Memory B cell (primary cell): ENCODE data around the gene LRRC4C.

ENCODE experiments used
- ATAC-seq: fragments of 150-1000 bp; cut with Tn5 transposase; 2 replicates; pipeline ENCODE4 v1.10.0; 2021; ENCODE audit warnings: low read depth, mild to moderate bottlenecking, moderate library complexity
- DNase-seq, 2 donors: peaks; one replicate each; pipeline ENCODE4 v3.0.0; 2022; ENCODE audit warnings: low spot score in 2 of 2
- H3K27ac Mint-ChIP-seq: one replicate; pipeline ENCODE4 v1.8.0; 2022; ENCODE audit warnings: mild to moderate bottlenecking, moderate library complexity, mixed read lengths
- H3K27me3 Mint-ChIP-seq: one replicate; pipeline ENCODE4 v1.8.0; 2022; ENCODE audit warnings: mixed read lengths
- H3K36me3 Mint-ChIP-seq: one replicate; pipeline ENCODE4 v1.8.0; 2022; ENCODE audit warnings: mild to moderate bottlenecking, mixed read lengths
- H3K4me1 Mint-ChIP-seq: one replicate; pipeline ENCODE4 v1.8.0; 2022; ENCODE audit warnings: mixed read lengths
- H3K4me3 Mint-ChIP-seq: one replicate; pipeline ENCODE4 v1.8.0; 2022; ENCODE audit warnings: mild to moderate bottlenecking, moderate library complexity, mixed read lengths
- H3K9me3 Mint-ChIP-seq: one replicate; pipeline ENCODE4 v1.8.0; 2022; ENCODE audit warnings: mixed read lengths

Gene LRRC4C

DNA sequence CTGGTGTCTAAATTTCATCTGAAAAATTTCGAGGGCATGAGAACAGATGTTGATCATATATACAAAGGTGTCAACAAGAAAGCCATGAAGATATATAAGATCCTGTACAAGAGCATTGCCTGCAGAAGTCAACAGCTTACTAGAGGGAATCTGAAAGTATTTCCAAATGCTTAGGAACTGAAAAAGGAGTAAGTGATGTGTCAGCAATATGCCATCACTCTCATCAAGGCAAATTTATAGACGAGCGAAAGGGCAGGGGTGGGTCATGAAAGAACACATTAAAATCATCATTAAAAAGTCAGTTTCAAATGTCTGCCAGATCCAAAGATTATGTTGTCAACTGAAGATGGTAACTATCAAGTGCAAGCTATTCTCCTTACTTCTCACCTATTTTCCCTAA lies 1299.0 kb downstream of the LRRC4C start:
- H3K27ac Mint-ChIP-seq: no peak overlapping the region
- no peak overlapping the region for H3K4me3 Mint-ChIP-seq
- H3K36me3 Mint-ChIP-seq: no peaks in the 10 kb centered on the region
- DNase-seq: no peak
- no peaks in the 10 kb centered on the region for H3K27me3 Mint-ChIP-seq
- no peak for ATAC-seq
- peaks cover 13% of the 10 kb centered on the region for H3K9me3 Mint-ChIP-seq
- no peaks in the 10 kb centered on the region for H3K4me1 Mint-ChIP-seq

DNA sequence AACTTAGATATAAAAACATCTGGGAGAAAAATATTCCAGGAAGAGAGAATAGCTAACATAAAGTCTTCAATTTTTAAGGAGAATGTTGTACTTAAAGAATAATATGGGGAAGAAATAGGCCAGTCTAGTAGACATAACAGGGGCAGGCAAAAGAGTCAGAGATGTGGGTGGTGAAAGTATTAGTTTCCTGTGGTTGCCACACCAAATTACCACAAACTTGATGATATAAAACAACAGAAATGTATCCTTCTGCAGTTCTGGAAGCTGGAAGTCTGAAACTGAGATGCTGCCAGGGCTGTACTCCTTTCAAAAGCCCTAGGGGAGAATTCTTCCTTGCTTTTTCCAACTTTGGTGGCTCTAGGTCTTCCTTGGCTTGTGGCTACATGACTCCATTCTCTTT lies 1309.7 kb downstream of the LRRC4C start:
- Mint-ChIP-seq H3K4me1 (no peaks in the 10 kb centered on the region), H3K4me3 (no peak overlapping the region), H3K27me3 (no peaks in the 10 kb centered on the region), H3K36me3 (no peaks in the 10 kb centered on the region), H3K27ac (no peak overlapping the region), H3K9me3 (peaks cover 4% of the 10 kb centered on the region)
- DNase-seq: no peak
- no peak for ATAC-seq

DNA sequence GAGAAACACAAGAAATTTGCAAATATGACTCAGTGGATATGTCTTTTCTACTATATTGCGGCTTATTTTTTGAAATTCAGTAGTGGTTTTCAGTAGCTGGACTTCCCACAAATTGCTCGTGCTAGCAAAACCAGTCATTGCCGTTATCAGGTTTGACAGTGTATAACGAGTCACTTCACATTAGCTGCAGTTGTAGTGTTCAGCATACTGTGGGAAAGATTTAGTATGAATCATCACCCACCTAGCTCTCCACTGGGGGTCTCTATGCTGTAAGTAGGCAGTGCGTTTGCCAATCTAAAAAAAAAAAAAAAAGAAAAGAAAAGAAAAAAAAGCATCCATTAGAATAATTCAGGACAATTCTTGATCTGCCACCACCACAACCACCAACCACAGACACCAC lies 1318.9 kb downstream of the LRRC4C start:
- Mint-ChIP-seq H3K4me1 (no peaks in the 10 kb centered on the region), H3K9me3 (peaks cover 9% of the 10 kb centered on the region), H3K36me3 (no peaks in the 10 kb centered on the region), H3K27me3 (no peaks in the 10 kb centered on the region), H3K27ac (no peak overlapping the region), H3K4me3 (no peak overlapping the region)
- no peak for DNase-seq
- ATAC-seq: no peak

DNA sequence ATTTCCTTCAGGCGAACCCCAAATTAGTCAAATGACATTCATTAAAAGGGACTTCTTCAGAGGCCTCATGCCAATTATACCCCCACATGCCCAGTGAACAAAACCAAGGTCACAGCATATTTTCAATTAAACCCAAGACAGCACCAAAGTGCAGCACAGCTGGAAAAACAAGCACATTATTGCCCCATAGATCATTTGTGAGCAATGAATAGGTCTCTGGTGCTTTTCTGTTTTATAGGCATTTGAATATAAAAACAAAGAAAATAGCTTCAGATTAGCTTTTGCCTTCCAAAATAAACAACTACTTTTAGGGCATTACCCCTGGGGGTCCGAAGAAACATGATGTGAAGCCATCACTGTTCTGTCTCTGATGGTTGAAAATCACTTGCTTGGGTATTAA lies 1319.9 kb downstream of the LRRC4C start:
- DNase-seq: no peak
- H3K27ac Mint-ChIP-seq: no peak overlapping the region
- no peak overlapping the region for H3K4me3 Mint-ChIP-seq
- H3K9me3 Mint-ChIP-seq: peaks cover 9% of the 10 kb centered on the region
- no peaks in the 10 kb centered on the region for H3K36me3 Mint-ChIP-seq
- no peaks in the 10 kb centered on the region for H3K4me1 Mint-ChIP-seq
- H3K27me3 Mint-ChIP-seq: no peaks in the 10 kb centered on the region
- ATAC-seq: no peak

DNA sequence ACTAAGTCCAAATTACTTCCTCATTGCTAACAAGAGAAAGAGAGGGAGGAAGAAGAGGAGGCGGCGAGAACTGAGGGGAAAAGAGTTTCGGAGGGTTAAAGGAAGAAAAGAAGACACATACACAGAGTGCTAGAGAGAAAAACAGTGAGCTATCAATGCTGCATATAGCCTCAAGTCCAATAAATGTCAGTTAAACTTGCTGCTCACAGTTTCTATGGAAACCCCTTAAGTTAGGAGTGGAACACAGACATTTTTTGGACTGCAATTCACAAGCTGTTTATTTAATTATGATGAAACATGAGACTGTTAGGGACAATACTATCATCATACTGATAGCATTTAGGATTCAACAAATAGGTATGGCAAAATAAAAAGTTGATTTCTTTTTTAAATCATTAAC lies 1320.4 kb downstream of the LRRC4C start:
- Mint-ChIP-seq H3K4me3 (no peak overlapping the region), H3K4me1 (no peaks in the 10 kb centered on the region), H3K36me3 (no peaks in the 10 kb centered on the region), H3K27ac (no peak overlapping the region), H3K27me3 (no peaks in the 10 kb centered on the region), H3K9me3 (peaks cover 9% of the 10 kb centered on the region)
- no peak for DNase-seq
- no peak for ATAC-seq

DNA sequence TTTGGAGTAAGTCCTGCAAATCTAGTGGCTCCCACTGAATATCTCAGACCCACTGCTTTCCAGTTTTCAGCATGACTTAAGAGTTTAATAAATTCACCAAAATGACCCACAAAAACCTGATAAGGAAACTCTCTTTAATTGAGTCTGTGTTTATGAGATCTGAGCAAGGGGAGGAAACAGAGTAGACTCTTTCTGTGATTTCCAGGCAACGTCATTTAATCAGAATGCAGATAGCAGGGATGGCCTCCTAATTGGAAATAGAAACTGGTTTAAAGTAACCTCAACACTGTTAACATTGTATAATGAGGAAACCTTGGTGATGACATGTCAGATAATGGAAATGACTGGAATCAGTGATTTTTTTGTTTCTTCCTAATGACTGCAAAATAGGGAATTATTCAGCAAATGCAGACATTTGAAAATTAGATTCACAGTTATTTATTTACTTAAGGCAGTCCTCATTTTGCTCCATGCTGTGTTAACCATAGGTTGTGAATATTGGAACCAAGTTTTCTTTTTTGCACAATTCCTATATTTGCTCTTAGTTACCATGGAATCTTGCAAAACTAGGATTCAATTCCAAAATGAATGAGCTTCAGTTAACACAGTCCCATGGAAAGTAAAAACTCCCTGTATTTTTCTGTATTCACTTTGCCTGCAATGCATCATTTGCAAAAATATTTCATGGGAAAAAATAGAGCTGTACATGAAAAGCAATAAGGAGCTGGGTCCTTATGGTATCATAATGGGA lies 1324.5 kb downstream of the LRRC4C start:
- no peaks in the 10 kb centered on the region for H3K36me3 Mint-ChIP-seq
- H3K9me3 Mint-ChIP-seq: peaks cover 4% of the 10 kb centered on the region
- no peak overlapping the region for H3K4me3 Mint-ChIP-seq
- H3K27ac Mint-ChIP-seq: no peak overlapping the region
- H3K4me1 Mint-ChIP-seq: no peaks in the 10 kb centered on the region
- no peaks in the 10 kb centered on the region for H3K27me3 Mint-ChIP-seq
- ATAC-seq (no peak), DNase-seq (no peak)

DNA sequence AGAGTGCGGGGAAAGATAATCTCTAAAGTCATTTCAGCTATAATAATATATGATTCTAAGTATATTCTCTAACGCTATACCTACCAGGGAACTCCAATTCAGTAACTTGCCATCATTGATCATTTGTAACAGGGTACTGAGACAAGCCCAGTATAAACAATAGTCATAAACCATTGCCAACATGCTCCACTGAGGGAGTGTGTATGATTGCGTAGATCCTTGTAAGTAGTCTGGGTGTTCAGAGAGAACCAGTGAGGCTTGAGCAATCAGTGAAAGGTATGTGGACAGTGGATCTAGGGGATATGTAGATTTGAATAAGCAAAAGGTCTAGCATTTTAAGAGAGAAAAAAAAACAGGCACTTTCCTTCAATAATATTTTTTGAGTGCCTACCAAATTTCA lies 1326.0 kb downstream of the LRRC4C start:
- H3K36me3 Mint-ChIP-seq: no peaks in the 10 kb centered on the region
- H3K4me3 Mint-ChIP-seq: no peak overlapping the region
- no peaks in the 10 kb centered on the region for H3K27me3 Mint-ChIP-seq
- H3K27ac Mint-ChIP-seq: no peak overlapping the region
- ATAC-seq (no peak), DNase-seq (no peak)
- no peaks in the 10 kb centered on the region for H3K4me1 Mint-ChIP-seq
- peaks cover 3% of the 10 kb centered on the region for H3K9me3 Mint-ChIP-seq

DNA sequence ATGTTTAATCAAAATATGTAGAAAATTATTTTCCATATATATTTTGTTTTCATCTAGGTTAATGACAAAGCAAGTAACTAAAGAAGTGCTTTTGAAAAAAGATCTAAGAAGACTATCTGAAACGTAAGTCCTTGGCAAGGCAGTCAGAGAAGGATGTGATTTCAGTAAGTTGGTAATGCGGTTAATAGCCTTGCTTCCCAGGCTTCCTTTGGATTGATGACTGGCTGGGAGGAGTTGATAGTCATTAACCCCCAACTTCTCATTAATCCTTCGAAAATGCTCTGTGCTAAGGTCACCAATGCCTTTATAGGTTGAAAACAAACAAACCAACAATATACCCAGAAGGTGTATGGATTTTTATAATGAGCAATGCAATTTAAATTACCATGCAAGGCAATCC lies 1326.5 kb downstream of the LRRC4C start:
- no peaks in the 10 kb centered on the region for H3K36me3 Mint-ChIP-seq
- H3K4me3 Mint-ChIP-seq: no peak overlapping the region
- DNase-seq: no peak
- no peak for ATAC-seq
- no peak overlapping the region for H3K27ac Mint-ChIP-seq
- H3K9me3 Mint-ChIP-seq: peaks cover 3% of the 10 kb centered on the region
- H3K4me1 Mint-ChIP-seq: no peaks in the 10 kb centered on the region
- no peaks in the 10 kb centered on the region for H3K27me3 Mint-ChIP-seq

DNA sequence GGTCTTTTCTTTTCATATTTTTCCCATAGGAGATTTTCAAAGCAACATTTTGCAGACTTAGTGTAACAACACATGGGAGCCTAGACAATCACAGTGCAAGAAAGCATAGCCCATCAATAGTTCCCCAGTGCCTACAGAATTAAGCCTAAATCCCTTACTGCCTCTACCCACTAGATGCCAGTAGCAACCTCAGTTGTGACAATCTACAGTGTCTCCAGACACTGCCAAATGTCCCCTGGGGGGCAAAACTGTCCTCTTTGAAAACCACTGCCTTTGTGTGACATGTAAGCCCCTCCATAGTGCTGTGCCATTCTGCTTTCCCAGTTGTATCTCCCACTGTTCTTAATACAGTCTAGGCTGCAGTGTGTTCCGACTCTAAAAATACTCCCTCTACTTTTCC lies 1329.0 kb downstream of the LRRC4C start:
- H3K4me1 Mint-ChIP-seq: no peaks in the 10 kb centered on the region
- no peak overlapping the region for H3K27ac Mint-ChIP-seq
- H3K9me3 Mint-ChIP-seq: peaks cover 5% of the 10 kb centered on the region
- DNase-seq (no peak), ATAC-seq (no peak)
- no peaks in the 10 kb centered on the region for H3K36me3 Mint-ChIP-seq
- no peak overlapping the region for H3K4me3 Mint-ChIP-seq
- no peaks in the 10 kb centered on the region for H3K27me3 Mint-ChIP-seq

DNA sequence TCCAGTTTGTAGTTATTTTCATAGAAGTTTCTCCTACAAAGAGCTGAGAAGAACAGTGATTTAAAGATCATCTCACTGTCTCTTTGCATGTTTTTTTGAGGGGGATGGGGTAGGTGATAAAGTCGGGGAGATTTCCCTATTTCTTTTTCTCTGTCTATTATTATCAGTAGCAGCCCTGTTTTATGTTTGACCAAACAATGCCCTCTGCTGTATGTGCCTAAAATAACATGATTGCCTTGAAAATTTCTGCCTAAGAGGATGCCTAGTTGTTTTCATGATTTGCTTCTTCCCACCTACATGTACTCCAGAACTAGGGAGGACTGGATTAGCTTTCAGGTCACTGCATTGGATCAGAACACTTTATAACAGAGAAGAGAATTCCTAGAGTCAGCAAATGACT lies 1330.2 kb downstream of the LRRC4C start:
- ATAC-seq (no peak), DNase-seq (no peak)
- Mint-ChIP-seq H3K27me3 (no peaks in the 10 kb centered on the region), H3K36me3 (no peaks in the 10 kb centered on the region), H3K4me1 (no peaks in the 10 kb centered on the region), H3K9me3 (peaks cover 7% of the 10 kb centered on the region), H3K27ac (no peak overlapping the region), H3K4me3 (no peak overlapping the region)

DNA sequence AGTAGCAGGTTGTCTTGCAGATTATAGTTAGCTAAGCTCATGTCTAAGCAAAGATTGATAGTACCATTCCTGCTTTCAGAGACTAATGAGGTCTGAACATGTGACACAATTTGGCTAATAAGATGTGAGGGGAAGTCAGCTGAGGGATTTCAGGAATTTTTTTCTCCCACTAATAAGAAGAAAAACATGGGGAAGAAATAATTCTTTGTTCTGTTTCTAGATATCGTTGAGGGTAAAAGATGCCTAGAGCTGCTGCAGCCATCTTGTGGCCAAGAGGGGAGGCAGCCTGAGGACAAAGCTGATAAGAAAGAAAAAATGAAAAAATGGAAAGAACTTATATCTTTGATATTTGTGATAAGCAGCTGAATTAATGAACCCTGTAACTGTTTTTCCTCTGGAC lies 1334.4 kb downstream of the LRRC4C start:
- H3K27ac Mint-ChIP-seq: no peak overlapping the region
- no peak for ATAC-seq
- H3K4me1 Mint-ChIP-seq: no peaks in the 10 kb centered on the region
- H3K4me3 Mint-ChIP-seq: no peak overlapping the region
- H3K27me3 Mint-ChIP-seq: no peaks in the 10 kb centered on the region
- peaks cover 7% of the 10 kb centered on the region for H3K9me3 Mint-ChIP-seq
- no peak for DNase-seq
- no peaks in the 10 kb centered on the region for H3K36me3 Mint-ChIP-seq

DNA sequence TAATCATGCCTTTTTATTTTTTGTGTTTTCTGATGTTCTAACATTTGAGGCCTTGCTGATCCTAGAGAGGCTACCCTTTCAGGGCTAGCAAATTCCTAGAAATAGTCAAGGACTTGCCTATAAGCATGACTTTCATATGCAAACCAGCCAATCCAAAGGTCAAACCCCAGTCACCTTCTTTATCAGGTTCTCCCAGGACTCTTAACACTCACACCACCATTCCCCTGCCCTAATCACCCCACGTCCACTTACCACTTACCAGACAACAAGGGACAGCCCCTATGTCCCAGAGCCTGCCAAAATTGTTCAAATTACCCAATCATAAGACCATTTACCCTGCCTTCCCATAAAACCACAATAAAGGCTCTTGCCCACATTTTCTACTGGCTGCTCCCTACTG lies 1339.8 kb downstream of the LRRC4C start:
- H3K27ac Mint-ChIP-seq: no peak overlapping the region
- no peaks in the 10 kb centered on the region for H3K4me1 Mint-ChIP-seq
- peaks cover 5% of the 10 kb centered on the region for H3K9me3 Mint-ChIP-seq
- no peak overlapping the region for H3K4me3 Mint-ChIP-seq
- no peak for ATAC-seq
- no peaks in the 10 kb centered on the region for H3K27me3 Mint-ChIP-seq
- H3K36me3 Mint-ChIP-seq: no peaks in the 10 kb centered on the region
- DNase-seq: no peak

DNA sequence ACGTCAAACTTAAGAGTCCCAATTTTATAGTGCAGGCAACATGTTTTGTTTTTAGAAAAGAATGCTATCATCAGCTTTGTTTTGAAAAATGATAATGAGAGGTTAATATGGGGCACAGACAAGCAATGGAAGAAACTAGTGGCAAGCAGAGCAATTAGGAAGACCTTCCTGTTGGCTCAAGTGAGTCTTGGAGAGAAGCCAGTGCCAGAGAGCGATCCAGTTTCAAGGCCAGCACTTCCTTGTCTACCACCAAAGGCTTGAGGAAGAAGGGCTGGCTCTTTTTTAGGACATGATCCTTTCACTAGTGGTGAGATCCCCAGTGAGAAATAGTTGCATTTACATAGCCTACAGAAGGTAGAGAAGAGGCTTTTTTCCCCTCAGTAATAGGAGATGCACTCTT lies 1340.7 kb downstream of the LRRC4C start:
- no peak for DNase-seq
- no peaks in the 10 kb centered on the region for H3K4me1 Mint-ChIP-seq
- H3K27me3 Mint-ChIP-seq: no peaks in the 10 kb centered on the region
- no peak for ATAC-seq
- H3K27ac Mint-ChIP-seq: no peak overlapping the region
- no peak overlapping the region for H3K4me3 Mint-ChIP-seq
- peaks cover 5% of the 10 kb centered on the region for H3K9me3 Mint-ChIP-seq
- no peaks in the 10 kb centered on the region for H3K36me3 Mint-ChIP-seq

DNA sequence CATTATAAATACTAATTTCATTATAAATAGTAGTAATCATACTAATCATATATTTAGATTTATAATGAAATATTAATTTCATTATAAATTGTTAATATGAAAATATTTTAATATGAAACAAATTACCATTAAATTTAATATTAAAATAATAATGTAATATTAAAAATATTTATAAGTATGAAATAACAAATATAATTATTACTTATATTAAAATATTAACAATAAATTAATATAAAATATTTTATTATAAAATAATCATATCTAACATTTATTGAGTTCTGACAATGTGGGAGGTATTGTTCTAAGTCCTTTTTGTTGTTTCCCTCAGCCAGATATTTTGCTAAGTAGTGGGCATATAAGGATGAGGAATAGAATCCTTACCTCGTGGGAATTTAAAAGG lies 1341.4 kb downstream of the LRRC4C start:
- H3K27me3 Mint-ChIP-seq: no peaks in the 10 kb centered on the region
- ATAC-seq (no peak), DNase-seq (no peak)
- no peaks in the 10 kb centered on the region for H3K4me1 Mint-ChIP-seq
- H3K36me3 Mint-ChIP-seq: no peaks in the 10 kb centered on the region
- H3K4me3 Mint-ChIP-seq: no peak overlapping the region
- no peak overlapping the region for H3K27ac Mint-ChIP-seq
- peaks cover 3% of the 10 kb centered on the region for H3K9me3 Mint-ChIP-seq

DNA sequence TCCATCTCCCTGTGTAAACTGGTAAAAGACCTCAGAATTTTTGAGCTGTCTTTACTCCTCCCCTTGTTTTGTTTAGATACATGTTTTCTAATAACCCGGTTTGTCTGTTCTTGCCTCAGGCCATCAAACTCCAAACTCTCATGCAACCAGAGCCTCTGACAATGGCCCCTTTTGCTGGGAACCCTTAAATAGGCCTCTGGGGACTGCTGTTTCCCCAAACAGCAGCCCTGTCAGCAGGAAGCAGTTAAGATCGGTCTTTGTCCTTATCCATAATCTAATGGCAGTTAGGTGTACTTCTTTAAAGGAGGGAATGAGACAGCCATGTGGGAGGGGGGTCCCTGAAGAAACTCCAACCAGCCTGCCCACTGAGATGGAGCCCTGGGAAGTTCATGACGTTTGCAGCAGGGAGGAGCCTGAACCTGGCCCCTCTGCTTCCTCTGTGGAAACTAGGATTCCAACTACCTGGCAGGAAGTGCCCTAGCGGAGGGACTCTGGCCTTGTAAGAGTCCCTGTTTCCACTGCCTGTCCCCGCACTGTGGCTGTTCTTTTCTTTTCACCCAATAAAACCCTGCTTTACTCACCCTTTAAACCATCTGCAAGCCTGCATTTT lies 1354.4 kb downstream of the LRRC4C start:
- DNase-seq (no peak), ATAC-seq (no peak)
- Mint-ChIP-seq H3K27me3 (no peaks in the 10 kb centered on the region), H3K4me3 (no peak overlapping the region), H3K4me1 (no peaks in the 10 kb centered on the region), H3K9me3 (peaks cover 5% of the 10 kb centered on the region), H3K27ac (no peak overlapping the region), H3K36me3 (no peaks in the 10 kb centered on the region)
